Activated T-helper 2 cell treated with anti-CD3 and anti-CD28 coated beads, Interferon-gamma antibody, Interleukin-2, Interleukin-4, amounts not matched to agents 10 μg/mL and 5 μg/mL and 100 μg/mL, durations not matched to agents 14 hours and 24 hours and 36 hours (primary cell): Measurements from ENCODE around the gene UVRAG. TPM values are rescaled to one million over a fixed set of nuclear protein-coding genes. Genes with fewer than 3 reads are reported as not detected.

ENCODE experiments used
- DNase-seq: peaks from one replicate; pipeline ENCODE4 v3.0.0; 2021; ENCODE audit warnings: low spot score
- H3K27ac Mint-ChIP-seq: one replicate; pipeline ENCODE4 v1.8.0; 2021; ENCODE audit warnings: mixed read lengths
- H3K27me3 Mint-ChIP-seq: one replicate; pipeline ENCODE4 v1.8.0; 2021; ENCODE audit warnings: low read depth, mixed read lengths
- H3K36me3 Mint-ChIP-seq: one replicate; pipeline ENCODE4 v1.8.0; 2021; ENCODE audit warnings: low read depth, mixed read lengths
- H3K4me1 Mint-ChIP-seq: one replicate; pipeline ENCODE4 v1.8.0; 2021; ENCODE audit warnings: low read depth, mixed read lengths
- H3K4me3 Mint-ChIP-seq: one replicate; pipeline ENCODE4 v1.8.0; 2021; ENCODE audit warnings: low read depth, mild to moderate bottlenecking, moderate library complexity, mixed read lengths
- H3K9me3 Mint-ChIP-seq: one replicate; pipeline ENCODE4 v1.8.0; 2021; ENCODE audit warnings: mixed read lengths
- intact Hi-C: fragments of 100-400 bp; cut with micrococcal nuclease; formaldehyde crosslinking; loops from one replicate; pipeline ENCODE4 v1.15.1; 2023
- total RNA-seq: library from RNA; stranded (reverse); gene quantifications from 2 replicates; pipeline ENCODE4 v1.2.3, GENCODE V29; 2022

UVRAG gene
- total RNA-seq, 1 donor from 2014 or later, result 23.3 TPM

DNA sequence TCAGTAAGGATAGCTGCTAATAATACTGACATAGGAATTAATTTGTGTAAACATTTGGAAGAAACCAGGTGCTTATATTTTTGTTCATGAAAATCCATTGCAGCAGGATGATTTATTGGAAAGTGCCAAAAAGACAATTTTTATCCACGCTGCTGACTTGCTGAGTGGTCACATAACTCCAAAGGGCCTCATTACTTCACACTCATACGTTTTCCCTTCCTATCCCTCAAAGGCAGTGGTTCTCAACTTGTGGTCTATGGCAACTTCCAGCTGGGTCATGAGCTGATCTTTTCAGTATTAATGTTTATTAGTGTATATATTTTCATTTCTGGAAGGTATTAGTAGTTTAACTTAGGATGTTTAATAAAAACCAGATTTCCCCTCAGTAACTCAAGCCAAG, 178.1 kb downstream of the UVRAG start:
- H3K4me3 Mint-ChIP-seq, result no peak overlapping the region
- intact Hi-C loops, result no loop called here
- no peak overlapping the region for H3K27ac Mint-ChIP-seq
- H3K9me3 Mint-ChIP-seq, result no peaks in the 10 kb centered on the region
- DNase-seq, result no peak
- H3K4me1 Mint-ChIP-seq, result peaks cover 10% of the 10 kb centered on the region
- no peaks in the 10 kb centered on the region for H3K27me3 Mint-ChIP-seq
- H3K36me3 Mint-ChIP-seq, result peaks cover 3% of the 10 kb centered on the region

GRCh38 chr11:75994616-75995015, 179.6 kb downstream of the UVRAG start:
- no peak for DNase-seq
- Mint-ChIP-seq H3K27me3 (no peaks in the 10 kb centered on the region), H3K4me3 (no peak overlapping the region), H3K4me1 (peaks cover 6% of the 10 kb centered on the region), H3K27ac (no peak overlapping the region), H3K9me3 (peaks cover 5% of the 10 kb centered on the region), H3K36me3 (peaks cover 4% of the 10 kb centered on the region)
- intact Hi-C loops, result no loop called here

DNA sequence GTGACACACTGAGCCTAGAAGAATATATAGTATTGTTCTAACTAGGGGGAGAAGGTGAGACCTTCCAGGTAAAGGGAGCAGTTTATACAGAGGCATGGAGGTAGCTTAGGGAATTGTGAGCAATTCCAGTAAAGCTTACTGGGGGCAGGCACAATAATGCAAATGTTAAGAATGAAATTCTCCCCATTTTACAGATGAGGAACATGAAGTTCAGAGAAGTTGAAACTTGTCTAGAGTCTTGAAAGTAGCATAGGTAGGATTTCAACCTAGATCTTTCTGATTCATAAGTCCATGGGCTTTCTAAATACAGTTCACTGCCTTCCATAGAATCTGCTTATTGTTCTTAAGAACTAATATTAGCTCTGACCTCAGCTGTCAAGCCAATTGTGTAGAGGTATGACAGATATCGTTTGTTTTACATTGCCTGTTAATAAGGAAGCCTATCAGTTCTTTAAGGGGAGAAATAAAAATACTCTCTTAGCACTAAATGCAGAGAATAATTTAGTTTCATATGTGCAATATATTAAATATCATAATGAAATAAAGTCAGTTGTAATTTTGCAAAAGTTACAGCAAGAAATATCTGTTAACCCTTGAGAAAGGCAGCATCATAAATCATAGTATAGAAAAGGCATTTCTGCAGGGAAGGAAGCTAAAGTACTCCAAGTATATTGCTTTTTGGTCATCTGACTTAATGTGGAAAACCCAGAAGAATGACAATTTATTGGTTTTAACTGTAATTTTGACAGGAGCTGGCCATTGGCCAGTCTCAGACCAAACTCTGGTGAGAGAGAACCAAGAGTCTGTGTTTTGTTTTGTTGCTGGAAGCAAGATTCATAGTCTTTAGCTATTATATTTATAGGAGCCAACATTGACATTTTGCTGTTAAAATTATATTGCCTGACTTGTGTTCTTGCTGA, 181.8 kb downstream of the UVRAG start:
- intact Hi-C loops, result no loop called here
- peaks cover 4% of the 10 kb centered on the region for H3K4me1 Mint-ChIP-seq
- peaks cover 26% of the 10 kb centered on the region for H3K9me3 Mint-ChIP-seq
- no peaks in the 10 kb centered on the region for H3K27me3 Mint-ChIP-seq
- H3K4me3 Mint-ChIP-seq, result no peak overlapping the region
- H3K36me3 Mint-ChIP-seq, result peaks cover 22% of the 10 kb centered on the region
- DNase-seq, result no peak
- no peak overlapping the region for H3K27ac Mint-ChIP-seq

GRCh38 chr11:76004400-76004799, 189.4 kb downstream of the UVRAG start:
- Mint-ChIP-seq H3K4me3 (no peak overlapping the region), H3K36me3 (peaks cover 49% of the 10 kb centered on the region), H3K4me1 (peaks cover 4% of the 10 kb centered on the region), H3K27ac (no peak overlapping the region), H3K27me3 (no peaks in the 10 kb centered on the region), H3K9me3 (peaks cover 29% of the 10 kb centered on the region)
- no peak for DNase-seq
- intact Hi-C loops, result no loop called here

- no peak for DNase-seq
- Mint-ChIP-seq H3K4me1 (peaks cover 4% of the 10 kb centered on the region), H3K4me3 (no peak overlapping the region), H3K36me3 (peaks cover 40% of the 10 kb centered on the region), H3K9me3 (peaks cover 18% of the 10 kb centered on the region), H3K27ac (no peak overlapping the region), H3K27me3 (no peaks in the 10 kb centered on the region)
- intact Hi-C loops, result no loop called here
Observed at GRCh38 chr11:76005756-76006155, 190.7 kb downstream of the UVRAG start.

- H3K27ac Mint-ChIP-seq, result no peak overlapping the region
- peaks cover 5% of the 10 kb centered on the region for H3K9me3 Mint-ChIP-seq
- no peaks in the 10 kb centered on the region for H3K4me1 Mint-ChIP-seq
- H3K4me3 Mint-ChIP-seq, result no peak overlapping the region
- no peak for DNase-seq
- H3K36me3 Mint-ChIP-seq, result peaks cover 33% of the 10 kb centered on the region
- no peaks in the 10 kb centered on the region for H3K27me3 Mint-ChIP-seq
- intact Hi-C loops, result no loop called here
Observed at GRCh38 chr11:76007166-76007565, 192.2 kb downstream of the UVRAG start.

DNA sequence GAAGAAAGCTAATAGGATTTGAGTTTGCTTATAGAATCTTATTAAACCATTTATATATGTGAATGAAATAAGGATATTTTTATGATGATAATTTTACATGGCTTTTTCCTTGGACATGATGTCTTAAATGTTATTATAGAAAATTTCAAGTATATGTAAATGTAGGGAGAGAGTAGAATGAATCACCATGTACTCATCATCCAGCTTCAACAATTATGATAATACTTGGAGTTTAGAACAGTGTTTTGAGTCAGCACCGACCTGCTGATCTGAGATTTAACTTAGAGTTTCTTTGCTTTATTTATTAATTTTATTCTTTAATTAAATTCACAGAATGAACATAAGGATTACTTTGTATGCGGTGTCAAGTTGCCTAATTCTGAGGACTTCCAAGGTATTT, 193.5 kb downstream of the UVRAG start:
- Mint-ChIP-seq H3K4me1 (no peaks in the 10 kb centered on the region), H3K9me3 (no peaks in the 10 kb centered on the region), H3K27ac (no peak overlapping the region), H3K27me3 (no peaks in the 10 kb centered on the region), H3K36me3 (peaks cover 28% of the 10 kb centered on the region), H3K4me3 (no peak overlapping the region)
- intact Hi-C loops, result no loop called here
- no peak for DNase-seq

GRCh38 chr11:76010051-76010450, 195.0 kb downstream of the UVRAG start:
- H3K4me1 Mint-ChIP-seq, result no peaks in the 10 kb centered on the region
- H3K4me3 Mint-ChIP-seq, result no peak overlapping the region
- H3K27me3 Mint-ChIP-seq, result no peaks in the 10 kb centered on the region
- peaks cover 15% of the 10 kb centered on the region for H3K36me3 Mint-ChIP-seq
- no peaks in the 10 kb centered on the region for H3K9me3 Mint-ChIP-seq
- no peak overlapping the region for H3K27ac Mint-ChIP-seq
- intact Hi-C loops, result no loop called here
- no peak for DNase-seq

GRCh38 chr11:76013526-76013925, 198.5 kb downstream of the UVRAG start:
- Mint-ChIP-seq H3K36me3 (peaks cover 22% of the 10 kb centered on the region), H3K9me3 (peaks cover 13% of the 10 kb centered on the region), H3K27me3 (no peaks in the 10 kb centered on the region), H3K4me1 (peaks cover 5% of the 10 kb centered on the region), H3K4me3 (no peak overlapping the region), H3K27ac (no peak overlapping the region)
- intact Hi-C loops, result no loop called here
- DNase-seq, result no peak

- intact Hi-C loops, result no loop called here
- no peak overlapping the region for H3K4me3 Mint-ChIP-seq
- DNase-seq, result no peak
- H3K27ac Mint-ChIP-seq, result peak overlapping the region; percentile 11
- H3K27me3 Mint-ChIP-seq, result no peaks in the 10 kb centered on the region
- H3K36me3 Mint-ChIP-seq, result peaks cover 38% of the 10 kb centered on the region
- H3K4me1 Mint-ChIP-seq, result peaks cover 15% of the 10 kb centered on the region
- H3K9me3 Mint-ChIP-seq, result peaks cover 5% of the 10 kb centered on the region
Observed at GRCh38 chr11:76023236-76024068, 208.4 kb downstream of the UVRAG start.

GRCh38 chr11:76025068-76025467, 210.1 kb downstream of the UVRAG start:
- no peak overlapping the region for H3K4me3 Mint-ChIP-seq
- no peaks in the 10 kb centered on the region for H3K27me3 Mint-ChIP-seq
- no peak overlapping the region for H3K27ac Mint-ChIP-seq
- peaks cover 30% of the 10 kb centered on the region for H3K36me3 Mint-ChIP-seq
- intact Hi-C loops, result no loop called here
- no peaks in the 10 kb centered on the region for H3K9me3 Mint-ChIP-seq
- peaks cover 15% of the 10 kb centered on the region for H3K4me1 Mint-ChIP-seq
- DNase-seq, result no peak

DNA sequence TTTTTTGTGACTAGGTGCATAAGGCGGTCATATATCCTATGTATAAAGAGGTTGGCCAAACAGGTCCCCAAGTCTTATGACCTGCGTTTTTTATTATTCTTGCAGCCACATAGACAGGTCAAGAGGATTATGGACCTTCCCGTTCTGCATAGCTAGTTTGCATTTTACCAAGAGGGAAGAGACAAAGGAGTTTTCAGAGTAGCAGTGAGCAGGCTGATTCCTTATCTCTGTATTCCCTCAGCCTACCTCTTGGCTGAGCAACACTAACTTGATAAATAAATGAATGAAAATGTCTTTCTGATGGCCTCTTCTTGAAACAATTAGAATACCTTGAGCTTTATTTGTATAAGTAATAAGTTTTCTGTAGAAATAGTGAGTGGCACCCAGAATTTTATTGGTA, 210.8 kb downstream of the UVRAG start:
- no peaks in the 10 kb centered on the region for H3K27me3 Mint-ChIP-seq
- intact Hi-C loops, result no loop called here
- H3K4me3 Mint-ChIP-seq, result no peak overlapping the region
- H3K27ac Mint-ChIP-seq, result no peak overlapping the region
- DNase-seq, result no peak
- H3K36me3 Mint-ChIP-seq, result peaks cover 29% of the 10 kb centered on the region
- no peaks in the 10 kb centered on the region for H3K9me3 Mint-ChIP-seq
- H3K4me1 Mint-ChIP-seq, result peaks cover 15% of the 10 kb centered on the region

GRCh38 chr11:76026281-76026680, 211.3 kb downstream of the UVRAG start:
- Mint-ChIP-seq H3K4me3 (no peak overlapping the region), H3K36me3 (peaks cover 25% of the 10 kb centered on the region), H3K4me1 (peaks cover 11% of the 10 kb centered on the region), H3K9me3 (no peaks in the 10 kb centered on the region), H3K27me3 (no peaks in the 10 kb centered on the region), H3K27ac (no peak overlapping the region)
- no peak for DNase-seq
- intact Hi-C loops, result no loop called here
